Measurements from ENCODE around the gene RPAP2.

GRCh38 chr1:92352856-92353255 lies 54.0 kb downstream of the RPAP2 start:
- no peak for TF ChIP-seq CTCF (IDR thresholded peaks at IDR 0.05)
- no peak for TF ChIP-seq POLR2A (IDR thresholded peaks at IDR 0.05)

All from esophagus squamous epithelium (tissue), 4 donors.